ENCODE data around the gene UBE2Q2. TPM values are rescaled to one million over a fixed set of nuclear protein-coding genes. Genes with fewer than 3 reads are reported as not detected.

Gene UBE2Q2
- total RNA-seq (2022; extraction: Qiagen RNA extraction), result 33.7 to 41.8 TPM (median 38.6 TPM) in 5 replicates

GRCh38 chr15:75842722-75843677 lies at the start of gene UBE2Q2:
UBE2Q2 (plus strand) TSS chr15:75843447; CDS start chr15:75843667, 220 bp downstream.

DNA sequence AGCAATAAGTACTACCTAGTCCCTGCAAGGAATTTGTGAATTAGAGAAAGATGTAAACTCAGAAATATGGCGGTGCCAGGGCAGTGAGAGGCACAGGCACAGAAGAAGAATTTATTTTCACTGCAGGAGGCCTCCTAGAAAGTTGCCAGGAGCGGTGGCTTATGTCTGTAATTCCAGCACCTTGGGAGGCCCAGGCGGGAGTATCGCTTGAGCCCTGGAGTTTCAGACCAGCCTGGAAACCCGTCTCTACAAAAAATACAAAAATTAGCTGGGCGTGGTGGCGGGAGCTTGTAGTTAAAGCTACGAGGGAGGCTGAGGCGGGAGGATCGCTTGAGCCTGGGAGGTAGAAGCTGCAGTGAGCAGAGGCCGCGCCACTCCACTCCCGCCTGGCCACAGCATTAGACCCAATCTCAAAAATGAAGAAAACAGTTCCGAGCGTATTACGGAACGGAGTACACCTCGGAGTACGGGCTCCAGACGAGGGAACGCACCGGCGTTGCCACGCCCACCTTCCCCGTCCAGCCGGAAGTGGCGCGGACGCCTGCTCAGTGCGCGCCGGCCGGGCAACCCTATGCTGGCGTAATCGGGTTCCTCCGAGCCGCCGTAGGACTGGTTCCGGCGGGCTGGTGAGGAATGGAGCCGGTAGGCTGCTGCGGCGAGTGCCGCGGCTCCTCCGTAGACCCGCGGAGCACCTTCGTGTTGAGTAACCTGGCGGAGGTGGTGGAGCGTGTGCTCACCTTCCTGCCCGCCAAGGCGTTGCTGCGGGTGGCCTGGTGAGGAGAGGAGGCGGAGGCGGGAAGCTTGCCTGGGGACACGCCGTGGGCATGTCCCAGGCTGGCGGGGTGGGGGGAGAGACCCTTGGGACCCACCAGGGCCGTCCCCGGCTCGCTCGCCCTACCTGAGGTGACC lies 60.3 kb downstream of the UBE2Q2 start, which contains the start of gene FBXO22:
TSS of gene FBXO22 (plus strand) at position 548 of the 909 bp plus-strand sequence. CDS start at position 634, 86 bp downstream.

Other genes starting within 250 kb of the UBE2Q2 start
- gene SNUPN, start 217.7 kb upstream of the UBE2Q2 start, total RNA-seq (2022; extraction: Qiagen RNA extraction), result 30.9 to 37.7 TPM (median 32.6 TPM) in 5 replicates
- gene IMP3, start 203.2 kb upstream of the UBE2Q2 start, total RNA-seq (2022; extraction: Qiagen RNA extraction), result 89.4 to 131 TPM (median 126 TPM) in 5 replicates
- gene SNX33, start 195.5 kb upstream of the UBE2Q2 start, total RNA-seq (2022; extraction: Qiagen RNA extraction), result 12.0 to 17.1 TPM (median 15.7 TPM) in 5 replicates
- 0.06 to 0.12 TPM (median 0.10 TPM) in 5 replicates for gene CSPG4, start 130.6 kb upstream of the UBE2Q2 start, total RNA-seq (2022; extraction: Qiagen RNA extraction)
- 79.9 to 91.3 TPM (median 82.3 TPM) in 5 replicates for gene FBXO22, start 60.4 kb downstream of the UBE2Q2 start, total RNA-seq (2022; extraction: Qiagen RNA extraction)
- 0.63 to 2.5 TPM (median 1.1 TPM) in 5 replicates for gene NRG4, start 169.0 kb downstream of the UBE2Q2 start, total RNA-seq (2022; extraction: Qiagen RNA extraction)
- gene TMEM266, start 216.5 kb downstream of the UBE2Q2 start, total RNA-seq (2022; extraction: Qiagen RNA extraction), result 0.05 to 0.13 TPM (median 0.09 TPM) in 4 of 5 replicates, not detected in the other

All from A549 treated with CORT108297 at 1 μM for 4 hours (cell line).